ACC112 (cell line): Measurements from ENCODE around the gene TMEM161B.
"Not testable (repeated sequence)": the region's sequence is repeated elsewhere in the genome, so short reads cannot be mapped to it uniquely, and the experiment has no call there.

Experiments
- H2AFZ ChIP-seq: fragments of 200-600 bp; sonication (generic); one replicate; pipeline ENCODE4 v1.6.0; 2017; ENCODE audit warnings: antibody characterized with exemption, low read length; ENCODE audit not compliant: unreplicated experiment
- H3K27ac ChIP-seq: fragments of 200-600 bp; sonication (generic); 2 replicates; pipeline ENCODE4 v1.5.1; 2014; ENCODE audit warnings: low read depth, mild to moderate bottlenecking, antibody characterized with exemption, low read length, moderate library complexity
- H3K27me3 ChIP-seq: fragments of 200-600 bp; sonication (generic); 2 replicates; pipeline ENCODE4 v1.6.1; 2014; ENCODE audit warnings: mild to moderate bottlenecking, antibody characterized with exemption, low read length, moderate library complexity, mixed read lengths; ENCODE audit not compliant: insufficient read depth
- H3K36me3 ChIP-seq: fragments of 200-600 bp; sonication (generic); 2 replicates; pipeline ENCODE4 v1.6.1; 2016; ENCODE audit warnings: mild to moderate bottlenecking, antibody characterized with exemption, low read length, moderate library complexity, mixed read lengths; ENCODE audit not compliant: insufficient read depth
- H3K4me1 ChIP-seq: fragments of 200-600 bp; sonication (generic); one replicate; pipeline ENCODE4 v1.6.1; 2016; ENCODE audit warnings: low read length, mixed read lengths; ENCODE audit not compliant: insufficient read depth, unreplicated experiment, control insufficient read depth
- H3K4me3 ChIP-seq: fragments of 200-600 bp; sonication (generic); 2 replicates; pipeline ENCODE4 v1.5.1; 2014; ENCODE audit warnings: mild to moderate bottlenecking, low read depth, low read length
- H3K79me2 ChIP-seq: fragments of 200-600 bp; sonication (generic); one replicate; pipeline ENCODE4 v1.6.0; 2016; ENCODE audit warnings: low read length; ENCODE audit not compliant: control insufficient read depth, unreplicated experiment, insufficient read depth

The TMEM161B gene

GRCh38 chr5:88188458-88189132 is 80.0 kb downstream of the TMEM161B start:
- H3K36me3 ChIP-seq, result peaks cover 14% of the 10 kb centered on the region
- H3K4me3 ChIP-seq, result no peak overlapping the region
- no peaks in the 10 kb centered on the region for H3K27me3 ChIP-seq
- H3K79me2 ChIP-seq, result no peaks in the 10 kb centered on the region
- H3K27ac ChIP-seq, result no peak overlapping the region
- no peak overlapping the region for H2AFZ ChIP-seq
- H3K4me1 ChIP-seq, result no peaks in the 10 kb centered on the region

GRCh38 chr5:88183255-88183654 is 85.4 kb downstream of the TMEM161B start:
- H3K36me3 ChIP-seq, result no peaks in the 10 kb centered on the region
- H3K79me2 ChIP-seq, result no peaks in the 10 kb centered on the region
- no peaks in the 10 kb centered on the region for H3K27me3 ChIP-seq
- H3K27ac ChIP-seq, result no peak overlapping the region
- H2AFZ ChIP-seq, result no peak overlapping the region
- H3K4me1 ChIP-seq, result no peaks in the 10 kb centered on the region
- H3K4me3 ChIP-seq, result no peak overlapping the region

GRCh38 chr5:88177486-88177885 is 91.2 kb downstream of the TMEM161B start:
- H3K4me3 ChIP-seq, H3K36me3 ChIP-seq, H3K4me1 ChIP-seq, H3K79me2 ChIP-seq, H3K27me3 ChIP-seq, H2AFZ ChIP-seq, H3K27ac ChIP-seq: not testable (repeated sequence)

- no peak overlapping the region for H2AFZ ChIP-seq
Measured at GRCh38 chr5:88172847-88173758, 95.5 kb downstream of the TMEM161B start.

GRCh38 chr5:88159591-88159990 is 109.1 kb downstream of the TMEM161B start:
- Histone ChIP-seq H3K36me3 (no peaks in the 10 kb centered on the region), H3K4me3 (no peak overlapping the region), H3K79me2 (no peaks in the 10 kb centered on the region), H2AFZ (no peak overlapping the region), H3K4me1 (no peaks in the 10 kb centered on the region), H3K27ac (no peak overlapping the region), H3K27me3 (peaks cover 57% of the 10 kb centered on the region)

More at GRCh38 chr5:88172847-88173758, 95.5 kb downstream of the TMEM161B start:
- H3K36me3 ChIP-seq, result no peaks in the 10 kb centered on the region
- no peak overlapping the region for H3K4me3 ChIP-seq
- H3K27me3 ChIP-seq, result no peaks in the 10 kb centered on the region
- H3K4me1 ChIP-seq, result no peaks in the 10 kb centered on the region
- no peak overlapping the region for H3K27ac ChIP-seq
- H3K79me2 ChIP-seq, result no peaks in the 10 kb centered on the region

GRCh38 chr5:88158056-88158455 is 110.6 kb downstream of the TMEM161B start:
- no peak overlapping the region for H2AFZ ChIP-seq
- H3K36me3 ChIP-seq, result no peaks in the 10 kb centered on the region
- H3K4me3 ChIP-seq, result no peak overlapping the region
- H3K79me2 ChIP-seq, result no peaks in the 10 kb centered on the region
- no peak overlapping the region for H3K27ac ChIP-seq
- no peaks in the 10 kb centered on the region for H3K4me1 ChIP-seq
- peaks cover 71% of the 10 kb centered on the region for H3K27me3 ChIP-seq

GRCh38 chr5:88154891-88155290 is 113.8 kb downstream of the TMEM161B start:
- Histone ChIP-seq H3K27ac (no peak overlapping the region), H3K4me1 (no peaks in the 10 kb centered on the region), H3K79me2 (no peaks in the 10 kb centered on the region), H2AFZ (no peak overlapping the region), H3K4me3 (no peak overlapping the region), H3K27me3 (peaks cover 81% of the 10 kb centered on the region), H3K36me3 (no peaks in the 10 kb centered on the region)

GRCh38 chr5:88150747-88151146 is 117.9 kb downstream of the TMEM161B start:
- Histone ChIP-seq H3K4me3 (no peak overlapping the region), H2AFZ (no peak overlapping the region), H3K27me3 (peaks cover 82% of the 10 kb centered on the region), H3K4me1 (no peaks in the 10 kb centered on the region), H3K36me3 (no peaks in the 10 kb centered on the region), H3K27ac (no peak overlapping the region), H3K79me2 (no peaks in the 10 kb centered on the region)

- no peak overlapping the region for H3K27ac ChIP-seq
- no peaks in the 10 kb centered on the region for H3K79me2 ChIP-seq
- no peak overlapping the region for H3K4me3 ChIP-seq
- H3K4me1 ChIP-seq, result peaks cover 7% of the 10 kb centered on the region
- H3K27me3 ChIP-seq, result peaks cover 83% of the 10 kb centered on the region
- H3K36me3 ChIP-seq, result no peaks in the 10 kb centered on the region
- H2AFZ ChIP-seq, result no peak overlapping the region
Measured at GRCh38 chr5:88145611-88146467, 122.8 kb downstream of the TMEM161B start.

GRCh38 chr5:88145221-88145610 is 123.4 kb downstream of the TMEM161B start:
- Histone ChIP-seq H3K79me2 (no peaks in the 10 kb centered on the region), H3K27ac (no peak overlapping the region), H3K4me1 (peaks cover 13% of the 10 kb centered on the region), H3K36me3 (no peaks in the 10 kb centered on the region), H3K4me3 (no peak overlapping the region), H3K27me3 (peaks cover 88% of the 10 kb centered on the region), H2AFZ (no peak overlapping the region)
